NCI-H2171 treated with DMSO at 0.1 percent for 48 hours (cell line): ENCODE data around the gene NHEJ1.
"Not testable (repeated sequence)": the region's sequence is repeated elsewhere in the genome, so short reads cannot be mapped to it uniquely, and the experiment has no call there.

ENCODE experiments used
- DNase-seq: peaks from one replicate; lab custom pipeline; 2025; lab: John Stamatoyannopoulos, UW

The NHEJ1 gene, protein sequence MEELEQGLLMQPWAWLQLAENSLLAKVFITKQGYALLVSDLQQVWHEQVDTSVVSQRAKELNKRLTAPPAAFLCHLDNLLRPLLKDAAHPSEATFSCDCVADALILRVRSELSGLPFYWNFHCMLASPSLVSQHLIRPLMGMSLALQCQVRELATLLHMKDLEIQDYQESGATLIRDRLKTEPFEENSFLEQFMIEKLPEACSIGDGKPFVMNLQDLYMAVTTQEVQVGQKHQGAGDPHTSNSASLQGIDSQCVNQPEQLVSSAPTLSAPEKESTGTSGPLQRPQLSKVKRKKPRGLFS

DNA sequence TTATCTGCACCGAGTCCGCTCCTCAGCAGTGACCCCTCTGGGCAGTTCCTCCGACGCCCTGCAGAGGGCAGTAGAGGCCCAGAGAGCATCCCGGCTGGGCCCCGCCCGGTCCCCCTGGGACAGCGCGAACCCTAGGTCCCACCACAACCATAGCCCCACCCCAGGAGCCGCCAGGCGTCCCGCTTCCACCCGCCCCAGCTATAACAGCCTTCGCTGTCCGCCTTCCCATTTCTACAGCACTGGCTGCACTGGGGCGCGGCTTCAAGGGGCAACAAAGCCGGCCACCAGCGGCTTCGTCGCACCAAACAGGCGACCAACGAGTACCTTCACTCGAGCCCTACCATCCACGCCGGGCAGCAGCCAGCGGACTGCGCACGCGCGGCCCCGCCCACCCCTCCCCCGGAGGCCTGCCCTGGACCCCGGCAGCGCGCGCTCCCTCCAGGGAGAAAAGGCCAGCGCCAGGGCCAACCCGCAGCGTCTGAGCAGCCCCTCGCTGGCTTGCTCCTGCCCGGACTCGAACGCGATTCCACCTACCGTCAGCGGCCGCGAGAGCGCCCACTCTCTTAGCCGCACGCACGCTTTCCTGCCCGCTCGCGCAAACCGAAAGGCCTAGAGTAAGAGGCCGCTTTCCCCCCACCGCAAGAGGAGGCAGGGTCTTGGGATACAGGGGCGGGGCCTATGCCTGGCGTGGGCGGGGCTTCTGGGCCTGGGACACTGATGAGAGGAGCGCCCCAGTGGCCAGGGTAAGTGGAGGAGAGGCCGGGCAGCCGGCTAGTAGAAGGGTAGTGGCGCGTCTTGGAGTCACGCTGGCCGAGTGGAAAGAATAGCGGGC is at the start of gene NHEJ1:
Gene NHEJ1 (minus strand): TSS at position 630 of the 832 bp plus-strand sequence. CDS start 2,453 bp downstream, outside the sequence.
- peak; percentile 90 for DNase-seq

DNA sequence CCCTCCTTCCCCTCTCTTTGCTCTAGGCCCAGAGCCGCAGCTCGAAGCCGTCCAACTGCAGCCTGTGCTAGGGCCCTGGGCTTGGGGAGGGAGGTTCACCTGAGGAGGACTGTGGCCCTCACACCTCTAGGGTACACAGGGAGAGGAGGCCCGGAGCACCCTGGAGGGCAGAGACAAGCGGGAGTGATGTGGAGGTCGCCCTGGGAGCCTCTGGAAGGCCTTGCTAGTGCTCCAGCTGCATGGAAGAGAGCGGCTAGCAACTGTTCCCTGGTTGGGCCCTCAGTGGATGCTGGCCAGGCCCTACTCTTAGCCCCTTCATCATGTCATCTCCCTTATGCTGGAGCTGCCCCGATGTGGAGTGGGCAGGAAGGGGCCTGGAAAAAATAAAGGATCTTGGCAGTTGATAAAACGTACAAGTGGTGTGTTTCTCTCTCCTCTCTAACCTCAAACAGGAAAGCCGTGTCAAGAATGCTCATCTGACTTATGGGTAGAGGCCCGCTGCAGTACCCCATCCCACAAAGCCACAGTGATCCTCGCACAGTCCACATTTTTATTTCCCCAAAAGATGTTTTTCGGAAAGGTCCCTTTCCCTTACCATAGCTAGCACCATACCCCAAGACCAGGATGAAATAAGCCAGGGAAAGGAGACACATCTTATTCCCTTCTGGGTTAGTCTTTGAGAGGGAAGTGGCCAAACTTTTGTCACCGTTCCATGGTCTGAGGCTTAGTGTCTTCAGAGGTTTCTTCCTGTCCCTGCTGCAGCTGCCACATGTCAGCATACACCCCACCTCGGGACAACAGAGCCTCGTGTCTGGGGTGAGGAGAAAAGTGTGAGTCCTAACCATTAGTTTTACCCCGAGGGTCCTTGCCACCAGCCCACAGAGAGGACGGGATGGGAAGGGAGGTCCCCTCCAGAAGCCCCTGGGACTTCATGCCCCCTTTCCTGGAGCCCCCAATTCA is 48.9 kb upstream of the NHEJ1 start:
- no peak for DNase-seq

DNA sequence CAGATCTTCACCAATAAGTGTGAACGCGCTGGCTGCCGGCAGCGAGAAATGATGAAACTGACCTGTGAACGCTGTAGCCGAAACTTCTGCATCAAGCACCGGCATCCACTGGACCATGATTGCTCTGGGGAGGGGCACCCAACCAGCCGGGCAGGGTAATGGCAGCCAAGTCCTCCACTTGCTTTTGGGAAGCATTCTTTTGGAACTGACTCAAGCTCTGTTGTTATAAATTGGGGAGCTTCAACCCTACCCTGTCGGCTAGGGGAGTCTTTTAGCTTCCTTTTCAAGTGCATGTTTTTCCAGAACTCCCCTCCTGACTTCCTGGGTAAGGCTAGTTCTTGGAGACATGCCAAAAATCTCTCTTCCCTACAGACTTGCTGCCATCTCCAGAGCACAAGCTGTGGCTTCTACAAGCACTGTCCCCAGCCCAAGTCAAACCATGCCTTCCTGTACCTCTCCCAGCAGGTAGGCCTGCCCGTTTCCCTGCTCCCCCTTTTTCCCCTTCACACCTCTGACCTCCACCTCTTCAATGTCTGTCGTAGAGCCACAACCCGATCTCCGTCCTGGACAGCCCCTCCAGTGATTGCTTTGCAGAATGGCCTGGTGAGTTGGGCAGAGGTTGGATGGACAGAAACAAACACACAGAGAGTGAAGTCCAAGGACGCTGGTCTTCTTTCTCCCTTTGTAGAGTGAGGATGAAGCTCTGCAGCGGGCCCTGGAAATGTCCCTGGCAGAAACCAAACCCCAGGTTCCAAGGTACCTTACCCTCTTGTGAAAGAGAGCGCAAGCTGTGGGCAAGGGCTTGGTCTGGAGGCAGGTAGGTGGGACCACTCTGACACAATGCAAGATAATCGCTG is 47.5 kb upstream of the NHEJ1 start:
- no peak for DNase-seq

DNA sequence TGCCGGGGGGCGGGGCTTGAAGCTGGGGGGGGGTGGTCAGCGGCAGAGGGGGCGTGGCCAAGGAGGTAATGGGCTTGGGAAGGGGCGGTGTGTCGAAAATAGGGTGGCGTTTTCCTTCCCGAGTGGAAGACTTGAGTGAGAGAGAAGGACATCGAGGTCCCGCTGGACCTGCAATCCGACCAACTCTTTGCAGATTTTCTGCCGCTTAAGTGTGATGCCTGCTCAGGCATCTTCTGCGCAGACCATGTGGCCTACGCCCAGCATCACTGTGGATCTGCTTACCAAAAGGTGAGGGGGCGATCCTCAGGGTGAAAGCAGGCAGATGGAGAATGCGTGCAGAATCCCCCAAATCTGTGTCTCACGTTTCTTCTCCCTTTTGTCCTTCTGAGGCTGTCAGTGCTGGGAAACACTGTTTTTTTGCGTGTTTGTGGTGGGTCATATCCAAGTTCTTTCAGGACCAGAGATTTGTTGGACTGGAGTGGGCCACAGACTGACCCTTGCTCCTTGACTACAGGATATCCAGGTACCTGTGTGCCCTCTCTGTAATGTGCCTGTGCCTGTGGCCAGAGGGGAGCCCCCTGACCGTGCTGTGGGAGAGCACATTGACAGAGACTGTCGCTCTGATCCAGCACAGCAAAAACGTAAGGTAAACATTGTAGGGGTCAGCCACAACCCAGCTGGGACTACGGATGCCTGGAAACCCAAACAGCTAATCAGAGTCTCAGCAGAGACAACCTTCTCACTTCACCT is 46.7 kb upstream of the NHEJ1 start:
- DNase-seq: no peak

DNA sequence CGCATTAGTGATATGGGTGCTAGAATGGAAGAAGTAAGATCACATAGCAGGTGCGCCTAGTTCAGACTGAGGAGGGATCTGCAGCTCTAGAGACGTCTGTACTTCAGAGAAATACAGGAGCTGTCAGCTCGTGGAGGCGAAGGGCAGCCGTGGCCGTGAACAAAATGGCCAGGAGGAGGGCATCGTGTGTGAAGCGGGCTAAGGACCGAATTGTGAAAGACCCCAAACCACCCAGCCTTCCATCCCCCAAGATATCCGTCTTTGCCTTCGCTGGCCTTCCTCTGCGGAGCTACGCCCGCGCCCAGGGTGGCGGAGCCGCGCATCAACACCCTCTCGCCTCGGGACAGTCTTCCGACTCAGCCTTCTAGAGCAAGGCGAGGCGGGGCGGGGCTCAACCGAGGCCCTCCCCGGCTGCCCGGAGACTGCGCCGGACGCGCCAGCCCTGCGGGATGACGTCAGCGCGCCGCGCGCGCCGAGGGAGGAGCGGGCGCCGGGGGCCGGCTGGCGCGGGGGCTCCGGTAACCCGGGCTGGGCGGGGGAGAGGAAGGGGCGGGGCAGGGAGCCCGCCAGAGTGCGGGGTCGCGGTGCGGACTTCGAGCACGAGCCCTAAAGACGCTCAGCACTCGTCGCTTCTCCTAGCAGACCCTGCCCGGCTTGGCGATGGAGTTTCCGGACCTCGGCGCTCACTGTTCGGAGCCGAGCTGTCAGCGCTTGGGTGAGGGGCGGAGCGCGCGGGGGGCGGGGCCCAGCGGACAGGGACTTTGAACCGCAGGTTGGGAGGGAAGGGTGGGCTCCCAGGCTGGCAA is 45.9 kb upstream of the NHEJ1 start, which contains the start of gene ZFAND2B:
Gene ZFAND2B (plus strand): TSS at position 455 of the 806 bp plus-strand sequence. CDS start 206 bp downstream, at position 661.
- peak; percentile 91 for DNase-seq

DNA sequence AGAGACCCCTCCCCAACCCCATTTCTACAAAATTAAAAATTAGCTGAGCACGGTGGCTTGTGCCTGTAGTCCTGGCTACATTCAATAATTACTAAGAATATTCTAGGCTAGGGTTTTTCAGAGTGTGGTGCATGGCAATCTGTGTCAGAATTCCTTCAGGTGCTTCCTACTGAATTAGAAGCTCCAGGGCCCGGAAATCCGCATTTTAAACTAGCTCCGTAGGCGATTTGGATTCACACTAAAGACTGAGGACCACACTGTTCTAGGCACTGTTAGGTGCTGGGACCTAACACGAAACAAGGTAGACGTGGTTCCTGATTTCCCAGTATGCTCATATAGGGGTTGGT is 45.3 kb upstream of the NHEJ1 start:
- no peak for DNase-seq

GRCh38 chr2:219205165-219205538 is 44.5 kb upstream of the NHEJ1 start:
- DNase-seq: no peak

- no peak for DNase-seq
These were observed 44.0 kb upstream of the NHEJ1 start for GRCh38 chr2:219204425-219205164.

GRCh38 chr2:219201331-219201730 is 40.7 kb upstream of the NHEJ1 start:
- not testable (repeated sequence) for DNase-seq

- not testable (repeated sequence) for DNase-seq
These were observed 40.1 kb upstream of the NHEJ1 start for GRCh38 chr2:219200502-219201326.

GRCh38 chr2:219199470-219200211 is 39.0 kb upstream of the NHEJ1 start:
- DNase-seq: no peak

DNA sequence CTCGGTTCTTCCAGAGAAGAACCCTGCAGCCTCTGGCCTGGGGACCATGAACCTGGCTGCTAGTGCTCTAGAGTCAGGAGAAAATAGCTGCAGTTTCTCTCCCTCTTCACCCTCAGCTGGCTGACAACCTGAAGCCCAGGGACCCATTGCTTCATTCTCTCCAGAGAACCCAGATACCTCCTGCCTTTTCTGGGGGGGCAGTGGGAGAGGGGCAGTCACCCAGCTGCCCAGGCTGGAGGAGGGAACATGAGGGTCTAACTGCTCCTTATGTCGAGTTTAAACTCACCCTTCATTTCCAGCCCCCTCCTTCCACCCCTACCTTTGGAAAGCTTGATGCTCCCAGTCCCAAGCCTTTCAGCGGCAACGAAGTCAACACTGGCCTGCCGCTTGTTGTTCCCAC is 38.4 kb upstream of the NHEJ1 start:
- DNase-seq: no peak

DNA sequence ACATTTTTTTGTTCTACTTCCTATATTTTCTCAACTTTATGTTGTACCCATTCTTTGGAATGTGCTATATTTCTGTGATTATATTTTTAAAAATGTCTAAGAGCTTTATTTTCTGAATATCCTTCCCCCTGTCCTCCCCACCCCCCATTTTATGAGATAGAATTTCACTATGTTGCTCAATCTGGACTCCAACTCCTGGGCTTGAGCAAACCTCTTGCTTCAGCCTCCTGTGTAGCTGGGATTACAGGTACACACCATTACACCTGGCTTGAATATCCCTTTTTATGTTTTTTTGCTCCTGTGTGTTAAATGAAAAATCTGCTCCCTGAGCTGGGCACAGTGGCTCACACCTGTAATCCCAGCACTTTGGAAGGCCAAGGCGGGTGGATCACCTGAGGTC is 36.8 kb upstream of the NHEJ1 start:
- DNase-seq: no peak

- DNase-seq: no peak
These were observed 26.3 kb upstream of the NHEJ1 start for GRCh38 chr2:219186754-219187456.

GRCh38 chr2:219184121-219184520 is 23.5 kb upstream of the NHEJ1 start:
- DNase-seq: peak; percentile 95

- DNase-seq: no peak
These were observed 22.6 kb upstream of the NHEJ1 start for GRCh38 chr2:219183151-219183772.
